DMS153 (cell line): Measurements from ENCODE around the gene NDUFS2.

ENCODE experiments used
- DNase-seq: peaks from one replicate; lab custom pipeline; 2025; lab: John Stamatoyannopoulos, UW

The NDUFS2 gene

GRCh38 chr1:161201836-161202712, at the start of gene NDUFS2:
NDUFS2 (plus strand) TSS chr1:161202367; CDS start chr1:161202386, 19 bp downstream.
- DNase-seq: peak; percentile 100

GRCh38 chr1:161153176-161153575, 49.0 kb upstream of the NDUFS2 start:
- DNase-seq: no peak

GRCh38 chr1:161153682-161154337, 48.4 kb upstream of the NDUFS2 start, which contains the start of gene UFC1:
UFC1 (plus strand) TSS chr1:161153978; CDS start chr1:161153998, 20 bp downstream.
- peak; percentile 88 for DNase-seq

- DNase-seq: no peak
Measured at GRCh38 chr1:161157867-161158266, 44.3 kb upstream of the NDUFS2 start.

GRCh38 chr1:161158316-161159010, 43.7 kb upstream of the NDUFS2 start:
- no peak for DNase-seq

GRCh38 chr1:161159087-161159912, 42.9 kb upstream of the NDUFS2 start, which contains the start of gene USP21:
USP21 (plus strand) TSS chr1:161159500; CDS start chr1:161160641, 1,141 bp downstream.
- DNase-seq: peak; percentile 78

- no peak for DNase-seq
Measured at GRCh38 chr1:161159913-161160243, 42.3 kb upstream of the NDUFS2 start.

- DNase-seq: no peak
Measured at GRCh38 chr1:161160671-161161145, 41.5 kb upstream of the NDUFS2 start.

GRCh38 chr1:161161652-161162051, 40.5 kb upstream of the NDUFS2 start:
- DNase-seq: no peak

- no peak for DNase-seq
Measured at GRCh38 chr1:161162052-161162451, 40.1 kb upstream of the NDUFS2 start.

GRCh38 chr1:161162806-161163205, 39.4 kb upstream of the NDUFS2 start:
- DNase-seq: no peak

GRCh38 chr1:161163793-161164192, 38.4 kb upstream of the NDUFS2 start:
- no peak for DNase-seq

GRCh38 chr1:161164901-161165610, 37.1 kb upstream of the NDUFS2 start:
- DNase-seq: no peak

- peak; percentile 99 for DNase-seq
Measured at GRCh38 chr1:161165742-161166668, 36.2 kb upstream of the NDUFS2 start, which contains the start of gene PPOX. PPOX (plus strand) TSS chr1:161166426; CDS start chr1:161166848, 422 bp downstream.

- DNase-seq: peak; percentile 18
Measured at GRCh38 chr1:161166669-161167548, 35.3 kb upstream of the NDUFS2 start.

- DNase-seq: no peak
Measured at GRCh38 chr1:161168906-161169305, 33.3 kb upstream of the NDUFS2 start.

- no peak for DNase-seq
Measured at GRCh38 chr1:161171191-161171590, 31.0 kb upstream of the NDUFS2 start.

GRCh38 chr1:161171696-161172095, 30.5 kb upstream of the NDUFS2 start:
- DNase-seq: no peak

GRCh38 chr1:161172349-161172748, 29.8 kb upstream of the NDUFS2 start:
- no peak for DNase-seq
